Measurements from ENCODE around the gene MESP2.

Gene MESP2

DNA sequence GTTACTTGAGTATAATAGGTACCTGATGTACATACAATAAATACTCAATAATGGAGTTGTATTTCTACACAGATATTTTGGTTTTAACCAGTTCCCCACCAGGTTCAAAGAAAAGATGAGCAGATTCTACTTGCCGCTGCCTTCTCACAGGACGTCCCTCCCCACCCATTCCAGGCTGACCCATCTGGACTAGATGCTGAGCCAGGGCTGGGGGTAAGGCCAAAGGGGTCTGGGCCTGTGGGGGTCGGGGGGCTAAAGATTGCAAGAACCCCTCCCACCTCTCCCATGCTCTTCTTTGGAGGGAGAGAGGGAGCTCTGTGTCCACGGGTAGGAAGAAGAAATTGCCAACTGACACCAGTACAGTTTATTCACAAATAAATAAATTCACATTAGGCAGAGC, 26.6 kb upstream of the MESP2 start:
- Histone ChIP-seq H3K4me3 (peak overlapping the region; percentile 86), H3K27ac (no peak overlapping the region)
- TF ChIP-seq, protein P1, sequence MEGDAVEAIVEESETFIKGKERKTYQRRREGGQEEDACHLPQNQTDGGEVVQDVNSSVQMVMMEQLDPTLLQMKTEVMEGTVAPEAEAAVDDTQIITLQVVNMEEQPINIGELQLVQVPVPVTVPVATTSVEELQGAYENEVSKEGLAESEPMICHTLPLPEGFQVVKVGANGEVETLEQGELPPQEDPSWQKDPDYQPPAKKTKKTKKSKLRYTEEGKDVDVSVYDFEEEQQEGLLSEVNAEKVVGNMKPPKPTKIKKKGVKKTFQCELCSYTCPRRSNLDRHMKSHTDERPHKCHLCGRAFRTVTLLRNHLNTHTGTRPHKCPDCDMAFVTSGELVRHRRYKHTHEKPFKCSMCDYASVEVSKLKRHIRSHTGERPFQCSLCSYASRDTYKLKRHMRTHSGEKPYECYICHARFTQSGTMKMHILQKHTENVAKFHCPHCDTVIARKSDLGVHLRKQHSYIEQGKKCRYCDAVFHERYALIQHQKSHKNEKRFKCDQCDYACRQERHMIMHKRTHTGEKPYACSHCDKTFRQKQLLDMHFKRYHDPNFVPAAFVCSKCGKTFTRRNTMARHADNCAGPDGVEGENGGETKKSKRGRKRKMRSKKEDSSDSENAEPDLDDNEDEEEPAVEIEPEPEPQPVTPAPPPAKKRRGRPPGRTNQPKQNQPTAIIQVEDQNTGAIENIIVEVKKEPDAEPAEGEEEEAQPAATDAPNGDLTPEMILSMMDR (IDR thresholded peaks at IDR 0.05), result no peak

DNA sequence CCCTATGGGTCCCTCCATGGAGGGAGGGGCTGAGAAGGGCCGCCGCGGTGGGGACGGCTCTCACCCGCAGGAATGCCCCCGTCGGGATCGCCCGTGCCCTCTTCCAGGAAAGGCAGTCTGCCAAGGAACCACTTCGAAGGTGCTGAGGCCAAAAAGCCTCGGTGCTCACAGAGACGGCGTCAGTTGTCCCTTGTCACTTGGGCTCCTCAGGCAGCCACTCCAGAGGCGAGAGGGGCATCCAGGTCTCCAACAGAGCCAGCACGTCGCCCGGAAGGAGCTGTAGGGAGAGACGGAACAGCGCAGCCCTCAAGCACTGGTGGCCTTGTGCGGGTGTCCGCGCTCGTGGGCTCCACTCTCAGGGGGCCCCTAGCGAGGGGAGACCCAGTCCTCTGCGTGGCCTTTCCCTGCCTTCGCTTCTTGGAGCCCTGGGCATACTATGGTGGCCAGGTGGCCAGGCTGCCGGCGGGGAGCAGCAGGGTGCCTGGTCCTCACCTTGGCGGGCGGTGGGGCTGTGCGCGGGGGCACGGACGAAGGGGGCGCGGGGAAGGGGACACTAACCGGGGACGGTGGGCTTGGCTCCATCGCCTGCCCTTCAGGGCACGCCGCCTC, 26.1 kb upstream of the MESP2 start:
- TF ChIP-seq, protein P1 (IDR thresholded peaks at IDR 0.05), result no peak
- Histone ChIP-seq H3K27ac (peak overlapping the region; percentile 34 to 68), H3K4me3 (peak overlapping the region; percentile 86)
- no peak for DNase-seq (ENCODE audit: low spot score)

More for the DNA sequence above, 26.6 kb upstream of the MESP2 start:
- no peak for DNase-seq (ENCODE audit: low spot score)

DNA sequence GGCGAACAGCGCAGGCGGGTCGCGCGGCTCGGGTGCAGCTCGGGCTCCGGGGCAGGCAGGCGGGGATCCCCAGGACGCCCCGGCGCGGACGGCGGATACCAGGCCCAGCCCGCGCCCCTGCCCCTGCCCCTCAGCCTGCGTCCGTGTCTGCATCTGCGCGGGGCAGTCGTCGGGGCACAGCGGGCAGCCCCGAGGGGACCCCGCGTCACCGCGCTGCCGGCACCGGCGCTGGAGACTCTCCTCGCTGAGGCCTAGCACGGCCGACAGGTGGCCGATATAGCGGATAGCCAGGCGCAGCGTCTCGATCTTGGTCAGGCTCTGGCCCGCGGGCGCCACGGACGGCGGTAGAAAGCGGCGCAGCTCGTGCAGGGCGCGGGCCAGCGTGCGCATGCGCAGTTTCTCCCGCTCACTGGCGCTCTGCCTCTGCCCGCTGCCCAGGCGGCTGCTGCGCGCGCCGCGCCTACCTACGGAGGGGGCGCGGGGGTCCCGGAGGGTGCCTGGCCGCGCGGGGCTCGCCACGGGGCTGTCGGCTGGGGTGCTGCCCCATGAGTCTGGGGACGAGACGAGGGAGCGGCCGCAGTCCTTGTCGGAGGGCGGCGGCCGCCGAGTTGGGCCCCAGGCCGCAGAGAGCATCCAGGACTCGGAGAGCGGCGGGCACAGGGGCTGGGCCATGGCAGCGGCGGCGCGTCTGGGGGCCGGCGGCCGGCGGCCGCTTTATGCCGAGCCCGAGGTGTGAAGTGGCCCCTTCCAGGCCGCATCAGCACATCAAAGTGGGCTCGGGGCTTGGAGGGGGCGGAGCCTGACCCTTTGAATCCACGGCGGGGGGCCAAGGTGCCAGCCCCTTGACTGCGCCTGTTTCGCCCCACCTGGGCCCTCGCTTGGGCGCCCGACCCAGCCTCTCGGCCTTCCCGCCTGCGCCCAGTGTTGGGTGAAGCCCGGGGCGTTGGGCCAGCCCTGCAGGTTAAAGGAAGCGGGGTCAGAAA, 25.3 kb upstream of the MESP2 start, which contains the start of gene MESP1:
TSS of gene MESP1 (minus strand) at position 690 of the 983 bp plus-strand sequence. CDS start at position 672, 18 bp downstream.
- peak within 1 kb of the TSS; percentile 34 to 68 for H3K27ac ChIP-seq
- TF ChIP-seq, protein P1 (IDR thresholded peaks at IDR 0.05), result peak; percentile 75
- peak within 1 kb of the TSS; percentile 86 for H3K4me3 ChIP-seq
- peak; percentile 91 for DNase-seq (ENCODE audit: low spot score)

DNA sequence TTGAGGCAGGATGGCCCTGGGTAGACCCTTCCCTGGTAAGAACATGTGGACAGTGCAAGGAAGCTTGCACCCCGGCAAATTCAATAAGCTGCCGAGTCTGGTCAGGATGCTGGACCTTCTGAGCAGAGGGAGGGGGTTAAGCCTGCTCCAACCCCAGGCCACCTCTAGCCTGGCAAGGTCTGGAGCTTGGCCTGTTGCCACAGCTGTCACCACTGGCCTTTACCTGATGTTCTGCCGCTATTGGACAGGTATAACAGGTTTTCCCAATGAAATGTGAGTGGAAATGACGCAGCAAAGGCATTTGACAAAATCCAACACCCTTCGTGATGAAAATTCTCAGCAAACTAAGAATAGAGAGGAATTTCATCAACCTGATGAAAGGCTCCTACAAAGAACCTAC, 24.4 kb upstream of the MESP2 start:
- Histone ChIP-seq H3K27ac (no peak overlapping the region), H3K4me3 (no peak overlapping the region)
- TF ChIP-seq, protein P1 (IDR thresholded peaks at IDR 0.05), result no peak
- DNase-seq (ENCODE audit: low spot score), result no peak

DNA sequence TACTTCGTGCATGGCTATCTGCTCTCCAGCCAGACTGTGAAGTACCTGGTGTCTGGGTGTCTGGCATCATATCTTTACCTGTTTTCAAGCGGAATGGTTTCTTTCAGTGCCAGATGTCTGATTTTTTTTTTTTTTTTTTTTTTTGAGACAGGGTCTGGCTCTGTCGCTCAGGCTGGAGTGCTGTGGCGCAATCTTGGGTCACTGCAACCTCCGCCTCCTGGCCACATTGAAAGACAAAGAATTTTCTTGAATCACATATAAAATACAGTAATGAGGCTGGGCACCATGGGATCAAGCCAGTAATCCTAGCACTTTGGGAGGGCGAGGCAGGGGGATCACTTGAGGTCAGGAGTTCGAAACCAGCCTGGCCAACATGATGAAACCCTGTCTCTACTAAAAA, 22.3 kb upstream of the MESP2 start:
- DNase-seq (ENCODE audit: low spot score), result no peak
- Histone ChIP-seq H3K27ac (no peak overlapping the region), H3K4me3 (no peak overlapping the region)
- TF ChIP-seq, protein P1 (IDR thresholded peaks at IDR 0.05), result no peak

DNA sequence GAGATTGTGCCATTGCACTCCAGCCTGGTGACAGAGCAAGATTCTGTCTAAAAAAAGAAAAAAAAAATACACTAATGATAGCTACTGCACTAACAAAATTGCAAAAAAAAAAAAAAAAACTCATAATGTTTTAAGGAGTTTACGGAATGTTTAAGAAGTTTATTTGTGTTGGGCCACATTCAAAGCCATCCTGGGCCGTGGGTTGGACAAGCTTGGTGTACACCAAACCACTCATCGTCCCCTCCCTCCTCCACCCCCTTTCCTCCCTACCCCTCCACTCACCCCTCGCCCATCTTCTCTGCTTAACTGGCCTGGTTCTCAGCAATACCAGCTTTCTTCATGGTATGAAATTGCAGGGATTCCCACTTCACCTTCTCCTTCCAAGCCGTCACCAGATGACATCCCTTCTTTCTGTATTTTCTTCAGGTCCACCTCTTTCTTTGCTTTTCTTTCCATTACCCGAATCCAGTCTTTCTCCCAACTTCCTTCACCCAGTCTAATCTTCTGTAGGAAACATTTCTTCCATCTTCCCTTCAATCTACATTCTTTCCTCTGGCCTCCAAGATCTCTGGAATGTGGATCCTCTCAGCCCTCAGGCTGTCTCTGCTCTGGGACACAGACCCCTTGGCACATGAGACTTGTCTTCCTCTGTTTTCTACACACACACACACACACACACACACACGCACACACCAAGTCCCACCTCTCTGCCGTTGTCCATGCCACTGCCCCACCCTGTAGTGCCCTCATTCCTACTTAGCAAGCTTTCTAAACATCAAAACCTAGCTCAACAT, 21.6 kb upstream of the MESP2 start:
- DNase-seq (ENCODE audit: low spot score), result no peak
- no peak overlapping the region for H3K4me3 ChIP-seq
- H3K27ac ChIP-seq, result no peak overlapping the region
- TF ChIP-seq, protein P1 (IDR thresholded peaks at IDR 0.05), result no peak

All from coronary artery (tissue), 2 donors.